ENCODE measurements around the gene LIMS3.
"Not testable (repeated sequence)": the region's sequence is repeated elsewhere in the genome, so short reads cannot be mapped to it uniquely, and the experiment has no call there.

LIMS3 gene

GRCh38 chr2:109898462-109899336, at the start of gene LIMS3:
Gene LIMS3 (plus strand): TSS chr2:109898688. CDS start chr2:109898729, 41 bp downstream.
- H3K79me2 ChIP-seq (ENCODE audit: low read length); H2AFZ ChIP-seq (ENCODE audit: low read depth, low read length); H3K27ac ChIP-seq (ENCODE audit: low read length); H4K20me1 ChIP-seq (ENCODE audit: insufficient read depth, low read length); H3K9ac ChIP-seq (ENCODE audit: low read length); H3K27me3 ChIP-seq (ENCODE audit: low read depth, low read length); H3K4me1 ChIP-seq (ENCODE audit: low read length); H3K36me3 ChIP-seq (replicated peaks; ENCODE audit: low read depth, low read length); H3K4me2 ChIP-seq (ENCODE audit: low read length); H3K4me3 ChIP-seq (ENCODE audit: low read length); H3K9me3 ChIP-seq (ENCODE audit: insufficient read depth, low read length): not testable (repeated sequence)

DNA sequence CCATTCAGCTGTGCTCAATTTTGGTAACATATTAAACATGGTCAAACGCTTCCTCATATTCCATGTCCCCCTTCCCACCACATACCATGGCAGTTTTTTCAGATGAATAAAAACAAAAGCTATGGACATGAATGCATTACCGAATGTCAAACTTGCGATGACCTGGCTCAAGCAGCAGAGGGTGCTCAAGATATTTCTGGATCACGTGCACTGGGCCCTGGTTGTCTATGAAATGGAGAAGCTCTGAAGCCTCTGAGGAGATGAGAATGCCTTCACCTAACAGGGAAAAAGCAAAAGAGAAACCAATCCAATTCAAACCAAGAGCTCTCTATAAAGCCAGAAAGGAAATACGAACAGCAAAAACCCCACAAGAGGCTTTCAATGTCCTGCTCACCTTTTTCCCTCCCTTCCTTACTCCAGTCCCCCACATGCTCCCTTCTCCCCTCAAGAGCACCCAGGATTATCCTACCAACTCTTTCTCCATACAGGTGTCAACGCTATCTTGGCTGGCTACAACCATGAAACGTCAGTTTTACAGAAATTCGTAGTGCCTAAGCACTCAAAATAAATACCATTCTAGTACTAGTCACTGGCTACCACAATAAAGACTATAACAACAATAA, 27.2 kb upstream of the LIMS3 start:
- not testable (repeated sequence) for H3K9ac ChIP-seq (ENCODE audit: low read length); H3K9me3 ChIP-seq (ENCODE audit: insufficient read depth, low read length); H3K4me3 ChIP-seq (ENCODE audit: low read length); H3K4me2 ChIP-seq (ENCODE audit: low read length); H3K27ac ChIP-seq (ENCODE audit: low read length); H3K4me1 ChIP-seq (ENCODE audit: low read length); H2AFZ ChIP-seq (ENCODE audit: low read depth, low read length); H4K20me1 ChIP-seq (ENCODE audit: insufficient read depth, low read length); H3K27me3 ChIP-seq (ENCODE audit: low read depth, low read length); H3K36me3 ChIP-seq (replicated peaks; ENCODE audit: low read depth, low read length); H3K79me2 ChIP-seq (ENCODE audit: low read length)

DNA sequence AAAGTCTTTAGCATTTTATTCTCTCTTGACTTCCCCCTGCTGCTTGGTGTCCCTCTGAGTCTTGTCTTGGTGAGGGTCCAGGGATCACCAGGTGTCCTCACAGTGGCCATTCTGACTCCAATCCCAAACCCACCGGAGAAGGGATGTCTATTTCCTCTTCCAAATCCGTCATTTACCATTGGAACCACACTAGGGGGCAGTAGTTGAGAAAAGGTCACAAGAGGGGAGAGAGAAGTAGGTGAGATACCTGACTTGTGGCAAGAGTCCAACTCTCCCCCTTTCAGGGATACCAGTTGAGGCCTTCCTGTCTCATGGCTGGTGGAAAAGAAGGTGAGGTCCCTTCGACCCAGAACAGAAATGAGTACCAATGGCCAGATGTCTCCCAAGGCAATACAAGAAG, 21.9 kb upstream of the LIMS3 start:
- not testable (repeated sequence) for H3K36me3 ChIP-seq (replicated peaks; ENCODE audit: low read depth, low read length); H3K9ac ChIP-seq (ENCODE audit: low read length); H3K79me2 ChIP-seq (ENCODE audit: low read length); H3K27me3 ChIP-seq (ENCODE audit: low read depth, low read length); H3K9me3 ChIP-seq (ENCODE audit: insufficient read depth, low read length); H3K4me3 ChIP-seq (ENCODE audit: low read length); H3K27ac ChIP-seq (ENCODE audit: low read length); H2AFZ ChIP-seq (ENCODE audit: low read depth, low read length); H4K20me1 ChIP-seq (ENCODE audit: insufficient read depth, low read length); H3K4me1 ChIP-seq (ENCODE audit: low read length); H3K4me2 ChIP-seq (ENCODE audit: low read length)

DNA sequence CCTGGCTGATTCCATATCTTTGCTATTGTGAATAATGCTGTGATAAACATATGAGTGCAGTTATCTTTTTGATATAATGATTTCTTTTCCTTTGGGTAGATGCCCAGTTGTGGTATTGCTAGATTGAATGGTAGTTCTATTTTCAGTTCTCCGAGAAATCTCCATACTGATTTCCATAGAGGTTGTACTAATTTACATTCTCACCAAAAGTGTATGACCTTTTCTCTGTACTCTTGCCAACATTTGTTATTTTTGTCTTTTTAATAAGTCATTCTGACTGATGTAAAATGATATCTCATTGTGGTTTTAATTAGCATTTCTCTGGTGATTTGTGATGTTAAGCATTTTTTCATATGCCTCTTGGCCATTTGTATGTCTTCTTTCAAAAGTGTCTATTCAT, 16.4 kb upstream of the LIMS3 start:
- H3K9me3 ChIP-seq (ENCODE audit: insufficient read depth, low read length); H2AFZ ChIP-seq (ENCODE audit: low read depth, low read length); H3K36me3 ChIP-seq (replicated peaks; ENCODE audit: low read depth, low read length); H3K4me2 ChIP-seq (ENCODE audit: low read length); H3K27me3 ChIP-seq (ENCODE audit: low read depth, low read length); H4K20me1 ChIP-seq (ENCODE audit: insufficient read depth, low read length); H3K4me3 ChIP-seq (ENCODE audit: low read length); H3K4me1 ChIP-seq (ENCODE audit: low read length); H3K27ac ChIP-seq (ENCODE audit: low read length); H3K9ac ChIP-seq (ENCODE audit: low read length); H3K79me2 ChIP-seq (ENCODE audit: low read length): not testable (repeated sequence)

- H3K36me3 ChIP-seq (replicated peaks; ENCODE audit: low read depth, low read length); H3K4me2 ChIP-seq (ENCODE audit: low read length); H3K27ac ChIP-seq (ENCODE audit: low read length): not testable (repeated sequence)
These were observed 10.1 kb upstream of the LIMS3 start for GRCh38 chr2:109888414-109888813.

GRCh38 chr2:109889909-109890308, 8.6 kb upstream of the LIMS3 start:
- H4K20me1 ChIP-seq (ENCODE audit: insufficient read depth, low read length); H3K79me2 ChIP-seq (ENCODE audit: low read length); H3K4me1 ChIP-seq (ENCODE audit: low read length); H3K4me2 ChIP-seq (ENCODE audit: low read length); H3K27me3 ChIP-seq (ENCODE audit: low read depth, low read length); H3K9ac ChIP-seq (ENCODE audit: low read length); H2AFZ ChIP-seq (ENCODE audit: low read depth, low read length); H3K4me3 ChIP-seq (ENCODE audit: low read length); H3K9me3 ChIP-seq (ENCODE audit: insufficient read depth, low read length); H3K36me3 ChIP-seq (replicated peaks; ENCODE audit: low read depth, low read length); H3K27ac ChIP-seq (ENCODE audit: low read length): not testable (repeated sequence)

More at GRCh38 chr2:109888414-109888813, 10.1 kb upstream of the LIMS3 start:
- H3K9me3 ChIP-seq (ENCODE audit: insufficient read depth, low read length); H3K79me2 ChIP-seq (ENCODE audit: low read length); H2AFZ ChIP-seq (ENCODE audit: low read depth, low read length); H3K27me3 ChIP-seq (ENCODE audit: low read depth, low read length); H4K20me1 ChIP-seq (ENCODE audit: insufficient read depth, low read length); H3K9ac ChIP-seq (ENCODE audit: low read length); H3K4me3 ChIP-seq (ENCODE audit: low read length); H3K4me1 ChIP-seq (ENCODE audit: low read length): not testable (repeated sequence)

GRCh38 chr2:109891024-109891423, 7.5 kb upstream of the LIMS3 start:
- H3K36me3 ChIP-seq (replicated peaks; ENCODE audit: low read depth, low read length); H3K79me2 ChIP-seq (ENCODE audit: low read length); H3K27me3 ChIP-seq (ENCODE audit: low read depth, low read length); H3K4me1 ChIP-seq (ENCODE audit: low read length); H2AFZ ChIP-seq (ENCODE audit: low read depth, low read length); H3K4me3 ChIP-seq (ENCODE audit: low read length); H4K20me1 ChIP-seq (ENCODE audit: insufficient read depth, low read length); H3K9me3 ChIP-seq (ENCODE audit: insufficient read depth, low read length); H3K4me2 ChIP-seq (ENCODE audit: low read length); H3K9ac ChIP-seq (ENCODE audit: low read length); H3K27ac ChIP-seq (ENCODE audit: low read length): not testable (repeated sequence)

DNA sequence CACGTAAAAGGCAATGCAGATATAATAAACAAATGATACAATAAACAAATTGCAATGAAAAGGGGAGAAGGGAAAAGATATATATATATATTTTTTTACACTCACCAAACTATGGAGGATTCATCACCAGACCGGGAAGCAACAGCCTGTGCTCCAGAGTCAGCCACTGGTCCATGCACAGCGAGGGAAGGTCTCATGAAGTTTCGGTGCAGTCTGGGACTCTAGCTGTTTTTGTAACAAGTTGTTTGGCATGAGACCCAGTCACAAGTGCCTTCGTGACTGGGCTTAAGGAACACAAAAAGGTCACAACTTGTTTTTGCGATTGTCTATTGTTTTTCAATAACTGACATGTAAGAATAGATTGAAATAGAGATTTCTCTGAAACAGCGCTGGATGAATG, 4.8 kb upstream of the LIMS3 start:
- H3K27ac ChIP-seq (ENCODE audit: low read length); H3K4me2 ChIP-seq (ENCODE audit: low read length); H3K9ac ChIP-seq (ENCODE audit: low read length); H4K20me1 ChIP-seq (ENCODE audit: insufficient read depth, low read length); H3K27me3 ChIP-seq (ENCODE audit: low read depth, low read length); H2AFZ ChIP-seq (ENCODE audit: low read depth, low read length); H3K36me3 ChIP-seq (replicated peaks; ENCODE audit: low read depth, low read length); H3K79me2 ChIP-seq (ENCODE audit: low read length); H3K4me1 ChIP-seq (ENCODE audit: low read length); H3K9me3 ChIP-seq (ENCODE audit: insufficient read depth, low read length); H3K4me3 ChIP-seq (ENCODE audit: low read length): not testable (repeated sequence)

- H3K4me1 ChIP-seq (ENCODE audit: low read length); H3K27me3 ChIP-seq (ENCODE audit: low read depth, low read length); H4K20me1 ChIP-seq (ENCODE audit: insufficient read depth, low read length); H2AFZ ChIP-seq (ENCODE audit: low read depth, low read length); H3K9me3 ChIP-seq (ENCODE audit: insufficient read depth, low read length); H3K9ac ChIP-seq (ENCODE audit: low read length); H3K27ac ChIP-seq (ENCODE audit: low read length); H3K79me2 ChIP-seq (ENCODE audit: low read length); H3K4me2 ChIP-seq (ENCODE audit: low read length); H3K4me3 ChIP-seq (ENCODE audit: low read length); H3K36me3 ChIP-seq (replicated peaks; ENCODE audit: low read depth, low read length): not testable (repeated sequence)
These were observed 4.3 kb upstream of the LIMS3 start for GRCh38 chr2:109894141-109894540.
